ENCODE measurements around the gene BSPH1. TPM values are rescaled to one million over a fixed set of nuclear protein-coding genes. Genes with fewer than 3 reads are reported as not detected.
"Not testable (repeated sequence)": the region's sequence is repeated elsewhere in the genome, so short reads cannot be mapped to it uniquely, and the experiment has no call there.

BSPH1 gene
- total and polyA plus RNA-seq, 2 of the 13 experiments (the other 11 are each of a cell fraction or from before 2014, with no cell fraction given), result not detected

- H3K9me3 ChIP-seq (ENCODE audit: low read length); BruUV-seq (replicated peaks); FAIRE-seq; H3K4me3 ChIP-seq (replicated peaks in 1 of 3; ENCODE audit: insufficient read depth in 1 of 3, low read depth in 2 of 3, low read length in 3 of 3); ATAC-seq; DNase-seq (ENCODE audit: low spot score); H3K9ac ChIP-seq (ENCODE audit: insufficient read depth, low read depth, low read length); H3K4me1 ChIP-seq (ENCODE audit: insufficient read depth, low read length); intact Hi-C loops (cut with micrococcal nuclease; ENCODE audit: unreplicated experiment); H4K20me1 ChIP-seq (ENCODE audit: insufficient read depth, low read length); H3K79me2 ChIP-seq (ENCODE audit: insufficient read depth, low read length); H3K27ac ChIP-seq (ENCODE audit: extremely low read length, insufficient read depth, low read length); in situ Hi-C loops (cut with HindIII; ENCODE audit: extremely low pct_ligation_motif_present, low pct_unique_long_range_greater_than_20kb); POLR2A ChIA-PET; H3K27me3 ChIP-seq (ENCODE audit: control insufficient read depth in 1 of 2, insufficient read depth in 2 of 2, low read length in 2 of 2); H3K36me3 ChIP-seq (replicated peaks in 1 of 2; ENCODE audit: control insufficient read depth in 1 of 2, insufficient read depth in 2 of 2, low read length in 2 of 2); H3K4me2 ChIP-seq (ENCODE audit: low read depth, low read length); H2AFZ ChIP-seq (ENCODE audit: low read length); CTCF ChIA-PET (ENCODE audit: low intra/inter-chr PET ratio, low total read pairs); TF ChIP-seq NR2F6 (IDR thresholded peaks at IDR 0.05): not testable (repeated sequence)
- WGBS (ENCODE audit: low lambda C conversion rate), result under 1% methylated on average over 13 of the region's 15 CpGs
- peak; percentile 86 for TF ChIP-seq ZGPAT (CRISPR knock-in tag; IDR thresholded peaks at IDR 0.05)
- TF ChIP-seq TFE3 (CRISPR knock-in tag; IDR thresholded peaks at IDR 0.05), result peak; percentile 82
- TF ChIP-seq LRRFIP1 (CRISPR knock-in tag; conservative IDR thresholded peaks at IDR 0.05), result 0 out of 2 replicates have a peak, but pooled peaks have one; percentile 77
- TF ChIP-seq ZBTB26 (CRISPR knock-in tag; IDR thresholded peaks at IDR 0.05; ENCODE audit: borderline replicate concordance), result peak; percentile 87
- peak in 1 of 2 experiments; percentile 98; a peak in 2 of 4 replicates for TF ChIP-seq HMGXB4 (CRISPR knock-in tag; IDR thresholded peaks at IDR 0.05; ENCODE audit: borderline replicate concordance in 1 of 2, low read depth in 1 of 2)
- TF ChIP-seq CBFB (CRISPR knock-in tag; IDR thresholded peaks at IDR 0.05), result peak; percentile 80
- TF ChIP-seq ZBTB44 (CRISPR knock-in tag; IDR thresholded peaks at IDR 0.05), result 0 out of 2 replicates have a peak, but pooled peaks have one; percentile 79
- TF ChIP-seq E2F1 (CRISPR knock-in tag; IDR thresholded peaks at IDR 0.05), result 0 out of 2 replicates have a peak, but pooled peaks have one; percentile 44
- TF ChIP-seq SALL2 (CRISPR knock-in tag; IDR thresholded peaks at IDR 0.05), result peak; percentile 66; the same call in 1 of the 2 replicates
- TF ChIP-seq BCL6 (CRISPR knock-in tag; IDR thresholded peaks at IDR 0.05), result peak; percentile 36; the same call in 1 of the 2 replicates
- TF ChIP-seq NR2F6 (CRISPR knock-in tag; IDR thresholded peaks at IDR 0.05), result peak; percentile 78
These were observed 71.9 kb downstream of the BSPH1 start for GRCh38 chr19:47920107-47920506.
